HG03575 (cell line): Measurements from ENCODE around the gene FRAS1.
"Not testable (repeated sequence)": the region's sequence is repeated elsewhere in the genome, so short reads cannot be mapped to it uniquely, and the experiment has no call there.

ENCODE experiments used
- ATAC-seq: cut with Tn5 transposase; IDR thresholded peaks from one replicate; pipeline ENCODE4 v1.9.1; 2021; ENCODE audit not compliant: unreplicated experiment, insufficient number of reproducible peaks, low FRiP score; ENCODE audit errors: extremely low read depth

FRAS1 gene

DNA sequence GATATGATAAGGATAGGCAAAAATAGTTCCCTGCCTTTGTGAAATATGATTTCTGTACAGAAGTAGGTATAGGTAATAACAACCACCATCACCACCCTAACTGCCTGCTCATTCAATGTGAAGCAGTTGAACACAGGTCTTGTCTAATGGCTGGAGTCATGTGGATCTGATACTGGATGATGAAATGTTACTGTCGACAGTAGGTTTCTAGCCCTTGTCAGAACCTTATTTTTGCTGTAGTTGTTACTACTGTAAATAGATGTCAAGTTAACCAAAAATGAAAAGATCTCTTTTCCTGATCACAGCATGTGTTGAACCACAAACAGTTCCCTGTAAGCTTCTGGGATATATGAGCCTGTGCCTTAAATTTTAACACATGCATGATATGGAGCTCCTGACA lies 142.9 kb downstream of the FRAS1 start:
- ATAC-seq, result no peak

GRCh38 chr4:78200949-78201348 lies 143.8 kb downstream of the FRAS1 start:
- ATAC-seq, result no peak

- ATAC-seq, result no peak
These were observed 147.1 kb downstream of the FRAS1 start for GRCh38 chr4:78204176-78204575.

GRCh38 chr4:78205591-78205990 lies 148.5 kb downstream of the FRAS1 start:
- ATAC-seq, result no peak

DNA sequence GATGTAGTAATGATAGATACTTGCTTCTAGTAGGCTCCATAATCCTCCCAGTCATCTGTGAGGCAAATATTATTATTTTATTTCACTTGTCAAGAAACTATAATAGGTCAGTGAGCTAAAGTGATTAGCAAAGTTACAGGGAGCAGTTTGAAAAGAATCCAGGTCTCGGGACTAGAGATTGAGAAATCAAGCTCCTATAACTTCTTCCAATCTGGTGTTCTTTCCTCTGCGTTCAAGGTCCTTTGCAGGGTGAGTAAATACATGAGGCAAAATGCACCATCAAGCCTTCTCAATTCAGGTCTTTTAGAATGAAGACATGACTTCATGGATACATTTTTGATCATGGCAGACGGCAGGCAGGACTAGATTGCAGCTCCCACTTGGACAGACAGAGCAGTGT lies 150.4 kb downstream of the FRAS1 start:
- ATAC-seq, result no peak

DNA sequence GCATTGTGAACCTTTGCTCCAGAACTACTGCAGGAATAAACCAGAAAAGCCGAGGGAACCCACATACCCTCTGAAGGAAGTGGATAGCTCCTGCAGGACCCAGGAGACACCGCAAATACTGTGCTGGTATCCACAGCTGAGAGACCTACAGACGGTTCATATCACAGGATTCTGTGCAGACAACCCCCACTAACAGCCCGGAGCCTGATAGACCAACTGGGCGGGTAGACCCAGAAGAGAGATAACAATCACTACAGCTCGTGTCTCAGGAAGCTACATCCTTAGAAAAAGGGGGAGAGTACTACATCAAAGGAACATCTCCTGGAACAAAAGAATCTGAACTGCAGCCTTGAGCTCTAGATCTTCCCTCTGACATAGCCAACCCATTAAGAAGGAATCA lies 150.8 kb downstream of the FRAS1 start:
- no peak for ATAC-seq

GRCh38 chr4:78208896-78209295 lies 151.8 kb downstream of the FRAS1 start:
- not testable (repeated sequence) for ATAC-seq

DNA sequence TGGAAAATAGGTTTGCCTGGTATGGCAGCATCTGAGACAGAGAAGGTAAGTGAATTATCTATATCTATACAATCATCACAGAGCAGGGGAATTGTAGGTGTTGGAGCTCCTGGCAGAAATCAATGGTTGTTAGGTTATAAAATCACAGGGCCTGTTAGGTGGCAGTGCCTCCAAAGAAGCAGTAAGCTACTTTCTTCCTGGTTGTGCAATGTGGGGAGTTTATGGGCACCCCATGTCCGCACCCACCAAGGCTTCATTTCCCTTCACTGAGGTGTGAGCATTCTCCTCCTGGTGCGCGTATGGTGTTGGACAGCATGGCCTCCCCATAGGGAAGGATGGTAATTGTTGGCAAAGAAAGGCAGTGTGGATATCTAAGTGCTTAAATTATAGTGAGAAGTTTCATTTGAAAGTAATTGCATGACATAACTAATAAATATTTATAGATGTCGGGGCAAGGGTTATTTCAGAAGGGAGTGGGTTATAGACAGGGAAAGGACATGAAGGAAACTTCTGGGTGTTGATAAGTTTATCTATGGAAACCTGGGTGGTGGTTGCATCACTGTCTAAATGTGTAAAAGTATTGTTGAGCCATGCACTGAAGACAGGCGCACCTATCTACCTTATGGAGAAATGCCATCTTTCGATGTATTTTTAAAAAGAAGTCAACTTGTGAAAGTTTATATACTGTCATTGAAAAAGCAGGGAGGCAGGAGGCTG lies 153.7 kb downstream of the FRAS1 start:
- no peak for ATAC-seq

DNA sequence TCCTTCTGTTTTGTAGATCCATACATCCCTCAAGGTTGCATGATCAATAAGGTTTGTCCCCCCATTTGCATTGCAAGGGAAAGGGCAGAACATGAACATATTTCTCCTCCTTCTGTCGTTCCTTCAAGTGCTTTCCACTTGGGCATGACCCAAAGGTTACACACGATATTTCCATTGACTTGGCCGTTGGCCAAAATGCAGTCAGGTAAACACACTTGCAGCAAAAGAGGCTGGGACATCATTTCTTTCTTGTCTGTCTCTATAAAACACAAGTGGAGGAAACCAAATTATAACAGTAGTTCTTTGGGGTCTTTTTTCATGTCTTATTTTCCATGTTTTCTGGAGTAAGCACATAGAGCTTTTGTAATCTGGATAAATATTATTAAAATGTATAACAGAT lies 156.1 kb downstream of the FRAS1 start:
- ATAC-seq, result no peak

DNA sequence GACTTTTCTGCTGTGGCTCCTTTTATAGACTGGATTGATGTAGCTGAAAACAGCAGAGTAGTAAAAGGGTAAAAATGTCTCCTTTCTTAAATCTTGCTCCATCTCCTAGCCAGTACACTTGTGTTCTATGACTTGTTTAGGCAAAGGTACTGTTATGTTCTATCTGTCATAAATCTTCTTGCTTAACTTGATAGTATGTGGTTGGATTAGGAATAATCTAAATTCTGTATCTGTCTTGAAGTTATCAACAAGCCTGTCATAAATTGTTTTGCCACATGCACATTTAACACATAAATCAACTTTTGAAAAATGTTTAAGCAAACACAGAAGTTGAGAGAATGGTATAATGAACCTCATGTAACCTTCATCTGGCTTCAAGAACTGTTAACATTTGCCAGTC lies 157.0 kb downstream of the FRAS1 start:
- no peak for ATAC-seq

DNA sequence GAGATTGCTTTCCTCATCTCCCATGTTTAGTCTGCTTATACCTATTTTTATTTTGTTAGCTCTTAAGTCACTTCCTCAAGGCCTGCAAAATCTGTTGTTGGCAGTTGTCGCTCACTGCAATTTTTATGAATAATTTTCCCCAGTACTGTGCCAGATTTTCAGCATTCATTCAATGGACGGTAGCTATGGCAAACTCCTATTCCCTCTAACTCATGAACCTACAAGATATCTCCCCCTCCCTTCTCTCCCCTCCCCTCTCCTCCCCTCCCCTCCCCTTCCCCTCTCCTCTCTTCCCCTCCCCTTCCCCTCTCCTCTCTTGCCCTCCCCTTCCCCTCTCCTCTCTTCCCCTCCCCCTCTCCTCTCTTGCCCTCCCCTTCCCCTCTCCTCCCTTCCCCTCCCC lies 160.4 kb downstream of the FRAS1 start:
- ATAC-seq, result no peak

GRCh38 chr4:78218260-78218659 lies 161.1 kb downstream of the FRAS1 start:
- ATAC-seq, result no peak

DNA sequence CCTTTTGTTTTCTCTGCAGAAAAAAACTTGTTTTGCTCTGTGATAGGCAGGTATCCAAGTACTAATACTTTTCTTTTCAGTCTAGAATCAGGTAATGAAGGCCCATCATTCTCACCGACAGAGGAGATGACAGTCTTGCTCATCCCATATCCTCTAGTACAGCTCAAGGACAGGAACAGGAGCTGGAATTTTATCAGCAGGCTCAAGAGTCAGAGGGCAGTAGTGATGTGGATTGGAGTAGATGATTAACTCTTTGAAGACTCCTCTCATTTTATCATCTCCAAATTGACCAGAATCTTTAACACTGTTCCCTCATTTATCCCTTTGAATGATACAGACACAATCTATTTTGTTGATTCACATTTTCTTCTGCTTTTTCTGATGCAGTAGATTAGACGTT lies 162.7 kb downstream of the FRAS1 start:
- no peak for ATAC-seq

DNA sequence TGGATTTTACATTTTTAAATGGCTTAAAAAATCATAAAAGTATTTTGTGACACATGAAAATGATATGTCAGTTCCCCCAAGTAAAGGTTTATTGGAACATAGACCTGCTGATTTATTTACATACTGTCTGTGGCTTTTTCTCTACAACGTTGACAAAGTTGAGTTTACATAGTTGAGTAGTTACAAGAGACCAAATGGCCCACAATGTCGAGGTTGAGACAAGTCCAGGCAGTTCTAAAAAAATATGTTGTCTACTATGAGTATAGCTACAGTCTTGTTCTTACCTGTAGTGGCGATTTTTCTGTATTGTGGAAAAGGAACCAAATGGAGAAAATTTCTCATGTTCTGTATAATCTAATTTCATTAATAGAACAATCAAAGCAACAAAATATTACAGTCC lies 163.2 kb downstream of the FRAS1 start:
- ATAC-seq, result no peak

- ATAC-seq, result no peak
These were observed 165.6 kb downstream of the FRAS1 start for GRCh38 chr4:78222575-78223186.

DNA sequence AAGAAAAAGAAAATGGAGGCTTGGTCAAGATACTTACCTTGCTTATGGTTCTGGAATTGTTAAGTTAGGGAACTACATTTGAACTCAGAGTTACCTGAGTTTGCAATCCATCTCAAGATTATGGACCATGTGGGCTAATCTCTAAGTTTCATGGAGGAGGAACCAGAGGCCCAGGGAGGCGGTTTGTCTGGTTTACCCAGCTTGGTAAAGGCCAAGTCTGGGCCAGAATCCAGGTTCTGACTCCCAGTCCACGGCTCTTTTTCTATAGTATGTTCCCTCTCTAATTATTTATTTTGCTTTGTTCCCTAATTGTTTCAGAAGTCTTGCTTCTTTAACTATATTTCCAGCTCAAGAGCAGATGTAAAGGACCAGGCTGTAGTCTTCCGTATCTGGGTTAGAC lies 168.1 kb downstream of the FRAS1 start:
- no peak for ATAC-seq

DNA sequence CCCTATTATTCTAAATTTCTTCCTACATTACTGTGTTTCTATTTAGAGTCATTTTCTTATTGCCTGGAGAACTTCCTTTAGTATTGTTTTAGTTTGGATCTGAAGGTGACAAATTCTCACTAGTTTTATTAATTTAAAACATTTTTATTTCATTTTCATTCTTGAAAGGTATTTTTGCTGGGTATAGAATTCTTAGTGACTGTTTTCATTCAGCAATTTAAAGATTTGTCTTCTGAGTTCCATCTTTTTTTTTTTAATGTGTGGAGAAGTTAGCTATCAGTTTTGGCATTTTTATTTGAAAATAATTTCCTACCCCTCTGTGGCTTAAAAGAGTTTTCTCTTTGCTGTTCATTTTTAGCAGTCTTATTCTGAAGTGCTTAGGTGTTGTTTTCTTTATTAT lies 169.2 kb downstream of the FRAS1 start:
- ATAC-seq, result no peak

DNA sequence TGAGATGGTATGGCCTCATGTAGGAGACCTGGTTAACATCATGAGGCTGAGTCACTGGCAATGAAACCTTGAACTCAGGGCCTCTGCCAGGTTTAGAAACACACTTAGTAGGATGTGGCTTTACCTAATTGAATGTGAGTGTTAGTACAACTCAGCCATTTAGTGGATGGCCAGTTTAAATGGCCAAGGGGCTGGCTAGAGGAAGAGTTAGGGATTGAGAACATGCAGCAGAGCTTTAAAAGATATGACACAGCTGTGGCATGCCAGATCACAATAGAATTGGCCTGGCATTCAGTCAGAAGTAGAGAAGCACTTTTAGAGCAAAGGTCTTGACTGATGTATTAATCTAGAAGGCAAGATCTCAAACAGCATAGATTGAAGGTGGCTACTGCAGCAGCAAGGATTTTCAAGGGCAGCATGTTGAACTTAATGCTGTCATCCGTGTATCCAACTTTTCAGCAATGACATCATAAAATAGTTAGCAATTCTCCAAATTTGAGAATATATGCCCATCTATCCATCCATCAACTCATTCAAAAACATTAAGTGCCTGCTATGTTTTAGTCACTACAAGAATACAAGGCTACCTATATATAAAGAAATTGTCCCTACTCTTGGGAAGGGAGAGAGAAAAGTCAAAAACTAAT lies 170.4 kb downstream of the FRAS1 start:
- ATAC-seq, result no peak

DNA sequence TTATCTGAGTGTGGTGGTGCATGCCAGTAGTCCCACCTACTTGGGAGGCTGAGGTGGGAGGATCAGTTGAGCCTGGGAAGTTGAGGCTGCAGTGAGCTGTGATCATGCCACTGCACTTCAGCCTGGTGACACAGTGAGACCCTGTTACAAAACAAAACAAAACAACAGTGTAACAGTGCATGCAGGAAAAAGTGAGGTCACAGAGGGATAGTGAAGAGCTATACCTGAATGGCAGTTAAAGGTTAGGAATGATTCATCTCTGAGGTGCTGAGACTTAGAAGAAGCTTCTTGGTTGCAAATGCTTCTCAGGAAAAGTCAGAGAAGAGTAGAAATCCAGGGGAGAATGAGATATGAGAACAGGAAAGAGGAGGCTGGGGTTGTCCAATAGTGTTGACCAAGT lies 178.7 kb downstream of the FRAS1 start:
- ATAC-seq, result no peak

GRCh38 chr4:78237360-78237759 lies 180.2 kb downstream of the FRAS1 start:
- no peak for ATAC-seq
